Activated CD8-positive, alpha-beta T cell treated with anti-CD3 and anti-CD28 coated beads, Interleukin-2, amount 10 ng/mL, durations not matched to agents 7 days and 5 days (primary cell): Measurements from ENCODE around the gene LRRC34. TPM values are rescaled to one million over a fixed set of nuclear protein-coding genes. Genes with fewer than 3 reads are reported as not detected.

ENCODE experiments used
- ATAC-seq: fragments of 150-1000 bp; cut with Tn5 transposase; one replicate; pipeline ENCODE4 v1.10.0; 2021; ENCODE audit warnings: moderate library complexity
- CTCF ChIA-PET: fragments of 350-600 bp; sonication (Branson Sonifier 250); formaldehyde crosslinking; loops from one replicate; lab custom pipeline; 2021; ENCODE audit warnings: antibody characterized with exemption; lab: Charles Lee
- POLR2A ChIA-PET: fragments of 350-600 bp; sonication (Branson Sonifier 250); formaldehyde crosslinking; loops from one replicate; lab custom pipeline; 2021; ENCODE audit warnings: antibody characterized with exemption; lab: Charles Lee
- DNase-seq: peaks from one replicate; pipeline ENCODE4 v3.0.0-alpha.2; 2020
- H3K27ac Mint-ChIP-seq: one replicate; pipeline ENCODE4 v1.8.0; 2021; ENCODE audit warnings: mild to moderate bottlenecking, mixed read lengths
- H3K27me3 Mint-ChIP-seq: one replicate; pipeline ENCODE4 v1.8.0; 2021; ENCODE audit warnings: low read depth, mixed read lengths
- H3K36me3 Mint-ChIP-seq: one replicate; pipeline ENCODE4 v1.8.0; 2021; ENCODE audit warnings: low read depth, mixed read lengths
- H3K4me1 Mint-ChIP-seq: one replicate; pipeline ENCODE4 v1.8.0; 2021; ENCODE audit warnings: low read depth, mixed read lengths
- H3K4me3 Mint-ChIP-seq: one replicate; pipeline ENCODE4 v1.8.0; 2021; ENCODE audit warnings: mild to moderate bottlenecking, mixed read lengths
- H3K9me3 Mint-ChIP-seq: one replicate; pipeline ENCODE4 v1.8.0; 2022; ENCODE audit warnings: mixed read lengths; ENCODE audit not compliant: insufficient read depth
- total RNA-seq, 2 experiments: library from RNA; stranded (reverse); gene quantifications; one replicate each; pipeline ENCODE4 v1.2.3, GENCODE V29; 2021

The LRRC34 gene
- total RNA-seq, 2 experiments from 2014 or later, result 12.0 to 15.0 TPM

- DNase-seq (no peak), ATAC-seq (no peak)
- Mint-ChIP-seq H3K9me3 (no peaks in the 10 kb centered on the region), H3K27ac (no peak overlapping the region), H3K4me1 (no peaks in the 10 kb centered on the region), H3K27me3 (peaks cover 26% of the 10 kb centered on the region), H3K36me3 (no peaks in the 10 kb centered on the region), H3K4me3 (no peak overlapping the region)
- CTCF ChIA-PET, result no interaction called here
- POLR2A ChIA-PET, result no interaction called here
Observed at GRCh38 chr3:169836942-169837275, 24.2 kb upstream of the LRRC34 start.

DNA sequence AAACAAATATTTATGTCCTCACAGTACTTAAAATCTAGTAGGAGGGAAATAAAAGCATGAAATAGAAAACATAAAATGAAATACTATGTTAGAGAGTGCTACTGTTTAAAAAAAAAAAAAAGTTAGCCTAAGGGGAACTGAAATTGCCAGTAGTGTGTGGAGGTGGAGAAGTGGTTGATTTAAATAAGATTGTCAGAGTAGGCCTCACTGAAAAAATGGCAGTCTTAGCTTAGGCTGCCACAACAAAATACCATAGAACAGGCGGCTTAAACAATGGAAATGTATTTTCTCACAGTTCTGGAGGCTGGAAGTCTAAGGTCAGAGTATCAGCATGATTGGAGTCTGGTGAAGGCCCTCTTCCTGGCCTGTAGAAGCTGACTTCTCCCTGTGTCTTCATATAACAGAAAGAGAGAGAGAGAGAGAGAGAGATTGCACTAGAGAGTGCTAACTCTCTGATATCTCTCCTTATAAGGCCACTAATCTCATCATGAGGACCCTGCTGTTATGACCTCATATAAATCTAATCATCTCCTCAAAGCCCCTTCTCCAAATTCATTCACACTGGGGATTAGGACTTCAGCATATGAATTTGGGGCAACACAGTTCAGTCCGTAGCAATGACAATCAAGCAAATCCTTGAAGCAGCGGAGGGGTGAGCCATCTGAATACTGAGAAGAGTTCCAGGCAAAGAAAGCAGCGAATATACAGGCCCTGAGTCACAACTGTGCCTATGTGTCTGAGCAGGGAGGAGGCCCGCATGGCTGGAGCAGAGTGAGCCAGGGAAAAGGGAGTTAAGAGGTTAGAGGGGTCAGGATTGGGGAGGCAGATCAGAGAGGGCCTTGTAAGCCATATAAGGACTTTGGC is 23.6 kb upstream of the LRRC34 start:
- no peak for DNase-seq
- Mint-ChIP-seq H3K4me1 (no peaks in the 10 kb centered on the region), H3K27me3 (peaks cover 25% of the 10 kb centered on the region), H3K4me3 (no peak overlapping the region), H3K27ac (no peak overlapping the region), H3K9me3 (no peaks in the 10 kb centered on the region), H3K36me3 (no peaks in the 10 kb centered on the region)
- POLR2A ChIA-PET, result no interaction called here
- CTCF ChIA-PET, result no interaction called here
- ATAC-seq, result no peak

DNA sequence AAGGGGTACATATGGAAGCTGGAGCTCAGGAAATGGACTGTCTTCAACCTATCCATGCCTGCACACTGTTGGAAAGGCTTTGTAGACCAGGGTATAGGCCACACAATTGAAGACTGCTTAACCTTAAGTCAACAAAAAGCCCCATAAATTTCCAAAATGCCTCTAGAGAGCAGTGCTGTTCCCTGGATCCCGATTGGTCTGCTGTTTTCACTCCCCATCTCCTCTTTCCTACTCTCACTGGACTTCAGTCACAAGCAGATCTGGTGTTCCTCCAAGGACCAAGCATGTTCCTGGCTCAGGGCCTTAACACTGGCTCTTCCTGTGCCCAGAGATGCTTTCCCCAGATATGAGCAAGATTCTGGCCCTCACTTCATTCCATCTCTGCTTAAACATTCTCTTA is 22.8 kb upstream of the LRRC34 start:
- Mint-ChIP-seq H3K4me1 (no peaks in the 10 kb centered on the region), H3K36me3 (no peaks in the 10 kb centered on the region), H3K4me3 (no peak overlapping the region), H3K27me3 (peaks cover 19% of the 10 kb centered on the region), H3K9me3 (no peaks in the 10 kb centered on the region), H3K27ac (no peak overlapping the region)
- CTCF ChIA-PET, result no interaction called here
- no peak for ATAC-seq
- POLR2A ChIA-PET, result no interaction called here
- no peak for DNase-seq

GRCh38 chr3:169827712-169828111 is 15.0 kb upstream of the LRRC34 start:
- no peak for DNase-seq
- no peaks in the 10 kb centered on the region for H3K36me3 Mint-ChIP-seq
- no peak overlapping the region for H3K27ac Mint-ChIP-seq
- no peak overlapping the region for H3K4me3 Mint-ChIP-seq
- peaks cover 4% of the 10 kb centered on the region for H3K27me3 Mint-ChIP-seq
- peaks cover 10% of the 10 kb centered on the region for H3K4me1 Mint-ChIP-seq
- ChIA-PET POLR2A (interaction anchor here (1.5 kb wide), 1 partner anchor 15 kb away, joined by 3 read pairs; the partner anchor contains the start of genes LRRC34 and LRRIQ4), CTCF (no interaction called here)
- no peak for ATAC-seq
- no peaks in the 10 kb centered on the region for H3K9me3 Mint-ChIP-seq

DNA sequence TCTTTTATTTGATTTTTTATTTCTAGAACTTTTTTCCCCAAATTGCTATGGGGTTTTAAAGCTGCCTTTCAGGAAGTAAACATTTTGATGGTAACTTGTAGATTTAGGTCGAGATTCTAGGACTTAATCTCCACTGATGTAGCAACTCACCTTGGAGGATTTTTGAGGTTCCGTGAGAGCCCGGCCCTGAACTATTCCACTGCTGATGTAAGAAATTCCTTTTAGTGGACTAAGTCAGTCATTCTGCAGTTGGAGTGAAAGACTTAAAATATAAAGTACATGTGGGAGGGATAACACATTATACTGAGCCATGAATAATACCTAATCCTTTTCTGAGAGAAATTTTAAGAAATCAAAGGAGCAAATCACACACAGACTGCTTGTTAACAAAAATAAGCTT is 12.6 kb upstream of the LRRC34 start:
- ChIA-PET POLR2A (no interaction called here), CTCF (interaction anchor here (0.5 kb wide), 1 partner anchor 218 kb away, joined by 3 read pairs; no protein-coding TSS in a partner anchor)
- Mint-ChIP-seq H3K4me3 (no peak overlapping the region), H3K9me3 (no peaks in the 10 kb centered on the region), H3K27ac (no peak overlapping the region), H3K36me3 (no peaks in the 10 kb centered on the region), H3K4me1 (peaks cover 8% of the 10 kb centered on the region), H3K27me3 (peaks cover 8% of the 10 kb centered on the region)
- DNase-seq (no peak), ATAC-seq (no peak)

DNA sequence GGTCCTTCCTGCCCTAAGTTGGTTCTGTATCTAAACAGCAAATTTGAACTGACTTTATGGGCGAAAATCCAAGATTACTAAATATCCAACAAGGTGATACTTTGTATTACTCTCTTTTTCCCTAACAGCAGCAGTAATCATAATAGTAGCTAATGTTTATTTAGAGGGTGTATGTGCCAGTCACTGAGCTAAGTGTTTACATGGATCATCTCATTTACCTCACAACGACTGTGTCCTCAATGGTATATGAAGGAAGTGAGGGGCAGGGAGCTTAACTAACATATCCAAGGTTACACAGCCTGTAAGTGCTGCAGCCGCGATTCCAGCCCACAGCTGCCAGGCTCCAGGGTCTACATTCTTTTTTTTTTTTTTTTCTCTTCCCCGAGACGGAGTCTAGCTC is 10.3 kb upstream of the LRRC34 start:
- no peaks in the 10 kb centered on the region for H3K36me3 Mint-ChIP-seq
- H3K27me3 Mint-ChIP-seq, result peaks cover 12% of the 10 kb centered on the region
- H3K4me3 Mint-ChIP-seq, result no peak overlapping the region
- DNase-seq (no peak), ATAC-seq (no peak)
- no peaks in the 10 kb centered on the region for H3K9me3 Mint-ChIP-seq
- no peak overlapping the region for H3K27ac Mint-ChIP-seq
- CTCF ChIA-PET, result interaction anchor here (1.3 kb wide), 1 partner anchor 9 kb away, joined by 3 read pairs; no protein-coding TSS in a partner anchor
- H3K4me1 Mint-ChIP-seq, result no peaks in the 10 kb centered on the region
- POLR2A ChIA-PET, result no interaction called here

DNA sequence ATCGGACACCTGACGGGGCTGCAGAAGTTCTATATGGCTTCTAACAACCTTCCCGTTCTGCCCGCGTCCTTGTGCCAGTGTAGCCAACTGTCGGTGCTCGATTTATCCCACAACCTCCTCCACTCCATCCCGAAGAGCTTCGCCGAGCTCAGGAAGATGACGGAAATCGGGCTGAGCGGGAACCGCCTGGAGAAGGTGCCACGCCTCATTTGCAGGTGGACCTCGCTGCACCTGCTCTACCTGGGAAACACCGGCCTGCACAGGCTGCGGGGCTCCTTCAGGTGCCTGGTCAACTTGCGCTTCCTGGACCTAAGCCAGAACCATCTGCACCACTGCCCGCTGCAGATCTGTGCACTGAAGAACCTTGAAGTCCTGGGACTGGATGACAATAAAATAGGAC is 9.8 kb upstream of the LRRC34 start:
- Mint-ChIP-seq H3K27me3 (peaks cover 14% of the 10 kb centered on the region), H3K4me3 (no peak overlapping the region), H3K36me3 (no peaks in the 10 kb centered on the region), H3K4me1 (no peaks in the 10 kb centered on the region), H3K9me3 (no peaks in the 10 kb centered on the region), H3K27ac (no peak overlapping the region)
- DNase-seq (no peak), ATAC-seq (no peak)
- CTCF ChIA-PET, result interaction anchor here (1.3 kb wide), 1 partner anchor 9 kb away, joined by 3 read pairs; no protein-coding TSS in a partner anchor
- POLR2A ChIA-PET, result no interaction called here

- no peaks in the 10 kb centered on the region for H3K4me1 Mint-ChIP-seq
- peaks cover 14% of the 10 kb centered on the region for H3K27me3 Mint-ChIP-seq
- no peak for DNase-seq
- H3K36me3 Mint-ChIP-seq, result no peaks in the 10 kb centered on the region
- no peak overlapping the region for H3K27ac Mint-ChIP-seq
- no peak for ATAC-seq
- CTCF ChIA-PET, result interaction anchor here (1.3 kb wide), 1 partner anchor 8 kb away, joined by 3 read pairs; no protein-coding TSS in a partner anchor
- POLR2A ChIA-PET, result no interaction called here
- peaks cover 1% of the 10 kb centered on the region for H3K9me3 Mint-ChIP-seq
- H3K4me3 Mint-ChIP-seq, result no peak overlapping the region
Observed at GRCh38 chr3:169822091-169822490, 9.4 kb upstream of the LRRC34 start.

- Mint-ChIP-seq H3K36me3 (peaks cover 7% of the 10 kb centered on the region), H3K9me3 (peaks cover 24% of the 10 kb centered on the region), H3K27ac (no peak overlapping the region), H3K27me3 (peaks cover 11% of the 10 kb centered on the region), H3K4me3 (no peak overlapping the region), H3K4me1 (peaks cover 11% of the 10 kb centered on the region)
- ATAC-seq (no peak), DNase-seq (no peak)
- ChIA-PET POLR2A (no interaction called here), CTCF (no interaction called here)
Observed at GRCh38 chr3:169818316-169818715, 5.6 kb upstream of the LRRC34 start.

DNA sequence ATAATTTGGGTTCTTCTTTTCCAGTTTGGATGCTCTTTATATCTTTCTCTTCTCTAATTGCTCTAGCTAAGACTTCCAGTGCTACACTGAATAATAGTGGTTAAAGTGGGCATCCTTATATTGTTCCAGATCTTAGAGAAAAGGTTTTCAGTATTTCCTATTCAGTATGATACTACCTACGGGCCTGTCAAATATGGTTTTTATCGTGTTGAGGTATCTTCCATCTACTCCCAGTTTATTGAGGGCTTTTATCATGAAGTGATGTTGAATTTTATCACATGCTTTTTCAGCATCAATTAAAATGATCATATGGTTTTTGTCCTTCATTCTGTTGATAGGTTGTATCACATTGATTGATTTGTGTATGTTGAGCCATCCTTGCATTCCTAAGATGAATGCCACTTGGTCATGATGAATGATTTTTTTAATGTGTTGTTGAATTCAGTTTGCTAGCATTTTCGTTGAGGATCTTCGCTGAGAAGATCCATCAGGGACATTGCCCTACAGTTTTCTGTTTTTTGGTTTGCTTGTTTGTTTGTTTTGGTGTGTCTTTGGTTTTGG is 3.0 kb upstream of the LRRC34 start:
- POLR2A ChIA-PET, result interaction anchor here (0.6 kb wide), 1 partner anchor 37 kb away, joined by 3 read pairs; no protein-coding TSS in a partner anchor
- Mint-ChIP-seq H3K27ac (no peak overlapping the region), H3K4me3 (no peak overlapping the region), H3K4me1 (peaks cover 31% of the 10 kb centered on the region), H3K9me3 (peaks cover 24% of the 10 kb centered on the region), H3K27me3 (peaks cover 7% of the 10 kb centered on the region), H3K36me3 (peaks cover 10% of the 10 kb centered on the region)
- DNase-seq (no peak), ATAC-seq (no peak)
- CTCF ChIA-PET, result no interaction called here

DNA sequence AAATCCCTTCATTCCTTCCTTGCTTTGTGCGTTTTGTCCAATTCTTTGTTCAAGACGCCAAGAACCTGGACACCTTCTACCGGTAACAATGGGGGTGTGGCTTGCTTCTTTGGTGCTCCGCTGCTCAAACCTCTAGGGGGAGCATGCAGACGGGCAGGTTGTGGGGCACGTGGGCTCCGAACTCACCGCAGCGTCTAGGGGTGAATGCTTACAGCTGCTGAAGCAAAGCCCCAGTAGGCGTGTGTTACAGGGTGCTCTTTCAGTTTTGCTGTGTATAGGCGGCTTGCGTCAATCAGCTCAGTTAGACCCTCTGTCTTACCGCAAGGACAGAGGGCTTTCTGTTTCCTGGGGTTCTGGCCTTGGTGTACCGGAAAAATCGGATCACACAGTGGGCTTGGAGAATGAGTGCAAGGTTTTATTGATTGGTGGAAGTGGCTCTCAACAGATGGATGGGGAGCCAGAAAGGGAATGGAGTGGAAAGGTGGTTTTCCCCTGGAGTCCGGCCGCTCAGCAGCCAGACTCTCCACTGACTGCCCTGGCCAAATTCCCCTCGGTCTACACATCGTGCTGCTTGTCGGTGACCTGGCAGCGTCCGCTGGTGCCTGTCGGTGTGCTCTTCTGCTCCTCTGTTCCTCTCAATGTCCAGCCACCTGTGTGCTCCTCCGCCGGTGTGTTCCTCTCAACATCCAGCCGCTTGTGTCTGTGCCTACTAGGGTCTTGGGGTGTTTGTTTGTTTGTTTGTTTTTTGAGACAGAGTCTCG is 1.2 kb upstream of the LRRC34 start:
- Mint-ChIP-seq H3K27me3 (peaks cover 7% of the 10 kb centered on the region), H3K4me1 (peaks cover 44% of the 10 kb centered on the region), H3K36me3 (peaks cover 15% of the 10 kb centered on the region), H3K9me3 (peaks cover 24% of the 10 kb centered on the region), H3K27ac (peak overlapping the region; percentile 88), H3K4me3 (peak overlapping the region; percentile 78)
- POLR2A ChIA-PET, result interaction anchor here (1.4 to 4.2 kb wide), 2 partner anchors 41 to 49 kb away, joined by 4 to 43 read pairs; partner anchors contain the start of genes MYNN and TERC
- peak; percentile 72 for ATAC-seq
- CTCF ChIA-PET, result interaction anchor here (0.7 to 1.1 kb wide), 6 partner anchors 9 to 153 kb away, joined by 3 to 6 read pairs (median 3); partner anchors contain the start of genes MYNN and SEC62
- DNase-seq, result peak; percentile 92
